Bronchial epithelial cell (primary cell): Measurements from ENCODE around the gene MARCHF10. TPM values are rescaled to one million over a fixed set of nuclear protein-coding genes. Genes with fewer than 3 reads are reported as not detected.
A peak's percentile ranks its signal among the peaks of the same experiment; 100 is the strongest.
"Not testable (repeated sequence)": the region's sequence is repeated elsewhere in the genome, so short reads cannot be mapped to it uniquely, and the experiment has no call there.

Experiments used
- DNase-seq: peaks from one replicate; pipeline ENCODE4 v3.0.0-alpha.2; 2010; ENCODE audit warnings: low read depth
- FAIRE-seq: peaks from 2 replicates; lab custom pipeline; 2011; peaks lifted over from hg19 to GRCh38; lab: Jason Lieb, UNC
- H3K27me3 ChIP-seq: 2 replicates; pipeline ENCODE4 v1.5.1; 2011; ENCODE audit warnings: low read length; ENCODE audit not compliant: control insufficient read depth, insufficient read depth
- H3K36me3 ChIP-seq: 2 replicates; pipeline ENCODE4 v1.5.1; 2011; ENCODE audit warnings: low read length; ENCODE audit not compliant: control insufficient read depth, insufficient read depth
- H3K4me3 ChIP-seq: 2 replicates; pipeline ENCODE4 v1.5.1; 2011; ENCODE audit warnings: mild to moderate bottlenecking, low read depth, low read length, control low read depth
- total RNA-seq: library from RNA; depleted of rRNA; stranded (reverse); fragments of >200 nt; gene quantifications from 2 replicates; pipeline ENCODE4 v1.2.1, GENCODE V29; 2014
- TF ChIP-seq, protein P1 (sequence below): IDR thresholded peaks from 2 replicates; pipeline ENCODE4 v1.5.1; 2011; ENCODE audit warnings: mild to moderate bottlenecking, moderate library complexity, low read length, control low read depth, inconsistent platforms; ENCODE audit not compliant: insufficient read depth, severe bottlenecking

The MARCHF10 gene
- total RNA-seq, 1 donor from 2014 or later: not detected

DNA sequence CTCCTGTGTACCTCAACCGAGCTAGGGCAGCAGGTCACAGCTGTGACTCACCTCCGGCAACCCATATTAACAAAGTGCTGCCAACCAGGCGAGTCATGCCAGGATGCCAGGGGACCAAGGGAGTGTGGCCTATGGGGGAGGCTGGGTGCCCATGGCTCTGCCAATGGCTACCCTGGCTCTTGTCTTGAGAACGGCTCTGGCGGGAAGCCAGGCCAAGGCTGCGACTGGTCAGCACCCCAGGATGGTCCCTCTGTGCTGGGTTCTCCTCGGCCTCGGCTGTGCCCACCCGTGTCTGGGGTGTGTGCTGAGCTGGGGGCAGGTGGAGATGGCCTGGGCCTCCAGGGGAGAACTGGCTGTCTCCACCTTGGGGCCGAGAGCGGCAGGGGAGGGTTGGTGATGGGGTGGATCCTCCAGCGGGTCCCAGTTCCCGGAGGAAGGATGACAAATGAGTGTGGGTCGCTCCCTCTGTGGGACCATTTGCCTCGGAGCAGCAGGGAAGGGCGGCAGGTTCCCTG lies 104.8 kb downstream of the MARCHF10 start:
- DNase-seq (peak; percentile 77), FAIRE-seq (peak; percentile 52)
- peak overlapping the region; percentile 44 for H3K4me3 ChIP-seq
- TF ChIP-seq, protein P1, sequence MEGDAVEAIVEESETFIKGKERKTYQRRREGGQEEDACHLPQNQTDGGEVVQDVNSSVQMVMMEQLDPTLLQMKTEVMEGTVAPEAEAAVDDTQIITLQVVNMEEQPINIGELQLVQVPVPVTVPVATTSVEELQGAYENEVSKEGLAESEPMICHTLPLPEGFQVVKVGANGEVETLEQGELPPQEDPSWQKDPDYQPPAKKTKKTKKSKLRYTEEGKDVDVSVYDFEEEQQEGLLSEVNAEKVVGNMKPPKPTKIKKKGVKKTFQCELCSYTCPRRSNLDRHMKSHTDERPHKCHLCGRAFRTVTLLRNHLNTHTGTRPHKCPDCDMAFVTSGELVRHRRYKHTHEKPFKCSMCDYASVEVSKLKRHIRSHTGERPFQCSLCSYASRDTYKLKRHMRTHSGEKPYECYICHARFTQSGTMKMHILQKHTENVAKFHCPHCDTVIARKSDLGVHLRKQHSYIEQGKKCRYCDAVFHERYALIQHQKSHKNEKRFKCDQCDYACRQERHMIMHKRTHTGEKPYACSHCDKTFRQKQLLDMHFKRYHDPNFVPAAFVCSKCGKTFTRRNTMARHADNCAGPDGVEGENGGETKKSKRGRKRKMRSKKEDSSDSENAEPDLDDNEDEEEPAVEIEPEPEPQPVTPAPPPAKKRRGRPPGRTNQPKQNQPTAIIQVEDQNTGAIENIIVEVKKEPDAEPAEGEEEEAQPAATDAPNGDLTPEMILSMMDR: no peak
- no peaks in the 10 kb centered on the region for H3K36me3 ChIP-seq
- no peaks in the 10 kb centered on the region for H3K27me3 ChIP-seq

DNA sequence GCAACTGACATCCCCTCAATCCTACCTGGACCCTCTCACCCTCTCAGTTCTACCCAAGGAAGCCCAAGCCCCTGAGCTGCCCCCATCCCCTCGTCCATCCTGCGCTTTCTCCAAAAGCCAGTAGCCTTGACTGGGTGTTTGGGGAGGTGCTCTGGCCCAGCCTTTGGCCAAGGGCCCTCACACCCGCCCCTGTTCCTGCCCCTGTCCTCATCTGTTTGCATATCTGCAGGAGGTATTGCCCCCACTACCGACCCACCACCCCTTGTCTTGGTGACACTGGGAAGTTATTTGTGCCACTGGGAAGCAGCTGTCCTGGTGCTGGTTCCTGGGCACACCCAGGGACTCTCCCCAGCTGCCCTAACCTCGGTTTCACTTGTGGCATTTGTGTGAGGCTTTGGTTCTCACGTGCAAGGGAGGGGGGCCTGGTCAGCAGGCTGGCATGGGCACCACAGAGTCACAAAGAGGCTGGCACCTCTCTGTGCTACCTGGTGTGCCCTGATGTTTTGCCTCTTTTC lies 105.3 kb downstream of the MARCHF10 start:
- TF ChIP-seq, protein P1: no peak
- Histone ChIP-seq H3K4me3 (no peak overlapping the region), H3K27me3 (no peaks in the 10 kb centered on the region), H3K36me3 (no peaks in the 10 kb centered on the region)
- DNase-seq (no peak), FAIRE-seq (no peak)

DNA sequence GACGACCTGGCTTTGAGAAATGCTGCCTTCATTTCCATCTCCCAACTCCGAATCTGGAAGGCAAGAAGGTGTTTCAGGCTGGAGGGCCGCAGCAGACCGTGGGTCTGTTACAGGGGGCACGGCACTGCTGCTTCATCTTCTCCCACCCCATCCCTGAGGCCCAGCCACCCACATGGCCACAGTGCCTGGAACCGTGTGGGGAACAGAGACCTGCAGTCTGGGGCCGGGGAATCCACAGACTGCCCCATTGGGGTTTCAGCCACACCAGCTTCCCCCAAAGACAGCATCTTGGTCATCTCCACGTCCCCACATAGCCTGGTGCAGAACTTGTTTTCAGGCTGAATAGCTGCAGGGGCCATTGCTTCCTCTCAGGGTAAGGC lies 106.4 kb downstream of the MARCHF10 start:
- no peak overlapping the region for H3K4me3 ChIP-seq
- DNase-seq: no peak
- TF ChIP-seq, protein P1: no peak
- H3K36me3 ChIP-seq: no peaks in the 10 kb centered on the region
- no peak for FAIRE-seq
- no peaks in the 10 kb centered on the region for H3K27me3 ChIP-seq

DNA sequence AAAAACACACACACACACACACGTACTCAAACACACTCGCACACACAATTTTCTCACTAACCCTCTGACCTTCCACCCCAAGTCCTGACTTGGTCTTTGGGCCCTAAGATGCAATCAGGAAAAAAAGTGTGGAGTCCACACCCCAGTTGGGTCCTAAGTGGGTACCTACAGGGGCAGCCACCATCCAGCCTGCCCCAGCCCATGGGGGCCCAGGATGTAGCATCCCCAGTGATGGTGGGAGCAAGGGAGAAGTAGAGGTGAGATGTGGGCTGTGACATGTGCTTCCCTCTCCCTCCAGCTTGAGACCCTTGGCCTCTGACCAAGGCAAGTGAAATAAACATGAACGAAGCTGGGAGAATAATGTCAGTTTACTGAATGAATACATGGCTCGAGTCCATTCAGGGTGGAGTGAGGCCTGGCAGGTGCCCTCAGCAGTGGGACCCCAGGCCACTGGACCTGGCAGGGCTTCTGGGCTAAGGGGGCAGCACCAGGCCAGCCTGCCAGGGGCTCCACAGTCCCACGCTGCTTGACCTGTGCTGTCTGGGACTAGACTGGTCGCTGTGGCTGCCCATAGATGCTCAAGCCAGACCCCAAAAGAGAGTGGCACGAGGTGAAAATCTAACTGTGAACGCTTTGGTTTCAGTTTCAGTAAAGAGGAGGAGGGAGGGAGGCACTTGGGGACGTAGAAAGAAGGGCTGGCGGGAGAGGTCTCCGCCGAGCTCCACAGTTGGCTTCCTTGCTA lies 107.0 kb downstream of the MARCHF10 start:
- no peak for FAIRE-seq
- TF ChIP-seq, protein P1: no peak

DNA sequence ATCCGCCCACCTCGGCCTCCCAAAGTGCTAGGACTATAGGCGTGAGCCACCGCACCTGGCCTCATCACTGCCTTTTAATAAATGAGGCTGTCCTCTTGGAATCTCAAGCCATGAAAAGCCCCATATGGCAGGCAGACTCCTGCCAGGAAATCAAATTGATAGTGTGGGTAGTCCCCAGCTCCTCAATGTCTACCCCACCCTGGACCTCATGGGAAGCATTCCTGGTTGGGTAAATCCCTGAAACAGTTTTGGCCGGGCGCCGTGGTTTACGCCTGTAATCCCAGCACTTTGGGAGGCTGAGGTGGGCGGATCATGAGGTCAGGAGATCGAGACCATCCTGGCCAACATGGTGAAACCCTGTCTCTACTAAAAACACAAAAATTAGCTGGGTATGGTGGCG lies 109.7 kb downstream of the MARCHF10 start:
- not testable (repeated sequence) for FAIRE-seq, H3K36me3 ChIP-seq, H3K27me3 ChIP-seq, H3K4me3 ChIP-seq, DNase-seq

More for the DNA sequence above, 107.0 kb downstream of the MARCHF10 start:
- H3K36me3 ChIP-seq: no peaks in the 10 kb centered on the region
- H3K4me3 ChIP-seq: no peak overlapping the region
- H3K27me3 ChIP-seq: no peaks in the 10 kb centered on the region
- no peak for DNase-seq

DNA sequence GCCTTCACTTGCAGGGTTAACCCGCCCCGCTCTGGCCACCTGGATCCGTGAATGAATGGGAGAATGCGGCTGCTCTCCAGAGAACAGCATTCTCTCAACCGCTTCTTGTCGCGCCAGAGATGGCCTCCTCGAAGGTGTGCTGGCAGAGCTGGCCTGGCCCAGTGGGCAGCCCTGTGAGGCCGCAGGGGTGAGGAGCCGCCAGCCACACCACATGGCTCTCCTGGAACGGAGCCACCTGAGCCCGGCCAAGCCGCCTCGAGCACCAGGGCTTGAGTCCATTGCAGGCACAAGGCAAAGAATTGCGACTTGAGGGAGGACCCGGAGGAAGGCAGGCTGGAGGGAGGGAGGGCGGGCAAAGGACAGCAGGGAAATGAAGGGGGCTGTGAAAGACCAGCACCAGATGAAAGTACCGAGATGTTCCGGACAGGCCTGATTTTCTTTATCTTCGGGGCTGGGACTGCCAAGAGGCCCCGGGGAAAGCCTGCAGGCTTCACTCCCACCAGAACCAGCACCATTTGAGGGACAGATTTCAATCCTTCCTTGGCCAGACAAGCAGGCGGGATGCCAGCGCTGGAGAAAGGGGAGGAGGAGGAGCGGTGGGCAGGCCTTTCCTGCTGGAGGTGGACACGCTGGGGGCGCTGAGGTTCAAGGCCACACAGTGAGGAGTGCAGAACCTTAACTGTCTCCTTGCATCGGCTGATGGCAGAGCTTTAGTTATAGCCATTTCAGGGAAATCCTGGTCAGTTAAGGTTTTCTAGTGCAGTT lies 111.2 kb downstream of the MARCHF10 start:
- Histone ChIP-seq H3K36me3 (no peaks in the 10 kb centered on the region), H3K27me3 (no peaks in the 10 kb centered on the region), H3K4me3 (no peak overlapping the region)
- TF ChIP-seq, protein P1: no peak
- FAIRE-seq (no peak), DNase-seq (no peak)
